HCT116 (cell line): ENCODE data around the gene HIVEP3. TPM values are rescaled to one million over a fixed set of nuclear protein-coding genes. Genes with fewer than 3 reads are reported as not detected.

Experiments used
- ATAC-seq: fragments of 200-7000 bp; cut with Tn5 transposase; 2 replicates; pipeline ENCODE4 v1.9.1; 2020; ENCODE audit warnings: mild to moderate bottlenecking, moderate library complexity
- BruUV-seq: library from RNA; stranded (reverse); fragments of 400-500 nt; replicated peaks from 2 replicates; lab custom pipeline; 2021; lab: Mats Ljungman, UMichigan
- CTCF ChIA-PET: fragments of 300-600 bp; sonication (Branson Sonifier 250); formaldehyde crosslinking; loops from one replicate; lab custom pipeline; 2021; ENCODE audit warnings: antibody characterized with exemption; lab: Charles Lee
- POLR2A ChIA-PET: fragments of 300-600, 350-600 bp; sonication (Branson Sonifier 250); formaldehyde crosslinking; loops from one replicate; lab custom pipeline; 2021; ENCODE audit warnings: antibody characterized with exemption; lab: Charles Lee
- RAD21 ChIA-PET, 2 experiments: fragments of 300-600 bp; sonication (Branson Sonifier 250); formaldehyde crosslinking; loops; one replicate each; lab custom pipeline; 2023; ENCODE audit warnings: low total read pairs in 2 of 2; ENCODE audit not compliant: uncharacterized antibody in 2 of 2, unreplicated experiment in 2 of 2, low non-redundant PET in 1 of 2; lab: Charles Lee
- DNase-seq: peaks from one replicate; pipeline ENCODE4 v3.0.0-alpha.2; 2010; ENCODE audit warnings: low read depth, low spot score
- H2AFZ ChIP-seq: fragments of 200-600 bp; shearing (Covaris generic), sonication (generic); 2 replicates; pipeline ENCODE4 v1.6.1; 2017; ENCODE audit warnings: low read depth, mixed run types, mixed read lengths, antibody characterized with exemption, low read length; ENCODE audit not compliant: poor library complexity, severe bottlenecking
- H3K27ac ChIP-seq: 2 replicates; pipeline ENCODE4 v1.5.1; 2012; ENCODE audit warnings: low read depth, low read length
- H3K27me3 ChIP-seq: fragments of 200-600 bp; sonication (generic); 2 replicates; pipeline ENCODE4 v1.6.1; 2016; ENCODE audit warnings: mixed run types, low read length, mixed read lengths; ENCODE audit not compliant: insufficient read depth
- H3K36me3 ChIP-seq, 2 experiments: fragments of 200-500 bp in 1 of 2; fragments of 200-600 bp in 1 of 2; sonication (Bioruptor generic) in 1 of 2; sonication (generic) in 1 of 2; 2 replicates each; pipeline versions ENCODE4 v1.5.1 to v1.6.1; 2014 to 2016; ENCODE audit warnings: low read length in 2 of 2, inconsistent platforms in 1 of 2, mixed read lengths in 1 of 2, mixed run types in 1 of 2; ENCODE audit not compliant: insufficient read depth in 2 of 2, control insufficient read depth in 1 of 2
- H3K4me1 ChIP-seq, 2 experiments: fragments of 200-600 bp in 1 of 2; sonication (generic) in 1 of 2; 2 replicates each; pipeline versions ENCODE4 v1.5.1 to v1.6.1; 2012 to 2017; ENCODE audit warnings: low read length in 2 of 2, inconsistent platforms in 1 of 2, mild to moderate bottlenecking in 1 of 2, mixed read lengths in 1 of 2, mixed run types in 1 of 2, moderate library complexity in 1 of 2; ENCODE audit not compliant: insufficient read depth in 2 of 2, control insufficient read depth in 1 of 2
- H3K4me2 ChIP-seq: fragments of 200-600 bp; sonication (generic); 2 replicates; pipeline ENCODE4 v1.6.1; 2017; ENCODE audit warnings: mixed run types, low read length, mixed read lengths
- H3K4me3 ChIP-seq, 2 experiments: fragments of 200-600 bp in 1 of 2; sonication (generic) in 1 of 2; replicated peaks in 1 of 2; 2 replicates each; pipeline ENCODE4 v1.5.1; 2011 to 2016; ENCODE audit warnings: low read length in 2 of 2, control low read depth in 1 of 2, low read depth in 1 of 2, mild to moderate bottlenecking in 1 of 2, mixed read lengths in 1 of 2, mixed run types in 1 of 2
- H3K79me2 ChIP-seq: fragments of 200-600 bp; sonication (generic); 2 replicates; pipeline ENCODE4 v1.6.1; 2017; ENCODE audit warnings: mild to moderate bottlenecking, mixed run types, low read length, moderate library complexity, mixed read lengths; ENCODE audit not compliant: insufficient read depth
- H3K9ac ChIP-seq: fragments of 200-600 bp; sonication (generic); 2 replicates; pipeline ENCODE4 v1.6.1; 2016; ENCODE audit warnings: low read length, mixed read lengths
- H3K9me2 ChIP-seq: fragments of 200-600 bp; sonication (generic), shearing (Covaris generic); 2 replicates; pipeline ENCODE4 v1.6.1; 2017; ENCODE audit warnings: mixed run types, mild to moderate bottlenecking, moderate library complexity; ENCODE audit not compliant: insufficient read depth
- H3K9me3 ChIP-seq, 2 experiments: fragments of 200-500 bp in 1 of 2; fragments of 200-600 bp in 1 of 2; sonication (Bioruptor generic) in 1 of 2; sonication (generic) in 1 of 2; 2 replicates each; pipeline ENCODE4 v1.6.1; 2014 to 2017; ENCODE audit warnings: low read length in 2 of 2, mixed read lengths in 2 of 2, inconsistent platforms in 1 of 2, low read depth in 1 of 2, mild to moderate bottlenecking in 1 of 2, mixed run types in 1 of 2, moderate library complexity in 1 of 2; ENCODE audit not compliant: control insufficient read depth in 1 of 2, insufficient read depth in 1 of 2
- H4K20me1 ChIP-seq: fragments of 200-600 bp; sonication (generic), shearing (Covaris generic); 2 replicates; pipeline ENCODE4 v1.6.1; 2017; ENCODE audit warnings: mixed run types, mild to moderate bottlenecking, moderate library complexity; ENCODE audit not compliant: insufficient read depth
- CBX3 ChIP-seq: IDR thresholded peaks from 2 replicates; pipeline ENCODE4 v1.6.1; 2012; ENCODE audit warnings: low read depth
- ELF1 ChIP-seq: IDR thresholded peaks from 2 replicates; pipeline ENCODE4 v1.6.1; 2012; ENCODE audit warnings: low read depth, borderline replicate concordance
- JUND ChIP-seq: IDR thresholded peaks from 2 replicates; pipeline ENCODE4 v1.6.1; 2012
- RAD21 ChIP-seq: IDR thresholded peaks from 2 replicates; pipeline ENCODE4 v1.6.1; 2012; ENCODE audit warnings: low read depth, mild to moderate bottlenecking
- SP1 ChIP-seq: IDR thresholded peaks from 2 replicates; pipeline ENCODE4 v1.6.1; 2012; ENCODE audit warnings: low read depth
- SRF ChIP-seq: IDR thresholded peaks from 2 replicates; pipeline ENCODE4 v1.6.1; 2012; ENCODE audit warnings: low read depth
- YY1 ChIP-seq: IDR thresholded peaks from 2 replicates; pipeline ENCODE4 v1.6.1; 2011; ENCODE audit warnings: low read length, low read depth, moderate library complexity, mild to moderate bottlenecking; ENCODE audit not compliant: insufficient replicate concordance; ENCODE audit errors: extremely low read depth
- ZFX ChIP-seq: fragments of 450-650 bp; IDR thresholded peaks from 2 replicates; pipeline ENCODE4 v1.6.1; 2017
- intact Hi-C: fragments of 100-400 bp; cut with micrococcal nuclease; formaldehyde crosslinking; loops from 2 replicates; pipeline ENCODE4 v1.10.0; 2022
- total RNA-seq: library from RNA; stranded (reverse); gene quantifications from one replicate; pipeline ENCODE4 v1.2.1, GENCODE V29; 2021; ENCODE audit not compliant: unreplicated experiment
- TF ChIP-seq, protein P1 (sequence below): IDR thresholded peaks from 2 replicates; pipeline ENCODE4 v1.6.1; 2011; ENCODE audit warnings: mild to moderate bottlenecking, low read length, moderate library complexity; ENCODE audit not compliant: insufficient replicate concordance; ENCODE audit errors: extremely low read depth
- TF ChIP-seq, protein P2 (sequence below): IDR thresholded peaks from 2 replicates; pipeline ENCODE4 v1.6.1; 2012; ENCODE audit warnings: low read depth
- TF ChIP-seq, protein P3 (sequence below), 3 experiments: fragments of 200-600 bp in 1 of 3; sonication (generic) in 1 of 3; IDR thresholded peaks in 2 of 3; conservative IDR thresholded peaks in 1 of 3; 2 replicates each; pipeline ENCODE4 v1.5.1; 2012 to 2017; ENCODE audit warnings: low read depth in 2 of 3, low read length in 2 of 3, antibody characterized with exemption in 1 of 3, borderline replicate concordance in 1 of 3, control low read depth in 1 of 3, mild to moderate bottlenecking in 1 of 3, mixed read lengths in 1 of 3, mixed run types in 1 of 3, moderate library complexity in 1 of 3; ENCODE audit not compliant: insufficient read depth in 1 of 3

HIVEP3 gene
- total RNA-seq, 1 experiment from 2014 or later: 7.1 TPM

DNA sequence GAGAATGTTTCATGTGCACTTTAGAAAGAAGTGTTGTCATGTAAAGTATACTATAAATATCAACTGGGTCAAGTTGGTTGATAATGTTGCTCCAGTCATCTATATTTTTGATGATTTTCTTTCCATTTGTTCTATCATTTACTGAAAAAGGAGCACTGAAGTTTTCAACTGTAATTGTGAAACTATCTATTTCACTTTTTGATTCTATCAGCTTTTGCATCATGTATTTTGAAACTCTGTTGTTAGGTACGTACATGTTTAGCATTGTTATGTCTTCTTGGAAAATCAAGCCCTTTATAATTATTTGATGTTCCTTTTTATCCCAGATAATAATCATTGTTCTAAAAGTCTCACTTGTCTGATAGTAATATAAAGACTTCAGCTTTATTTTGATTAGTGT, 14.4 kb upstream of the HIVEP3 start:
- ChIA-PET POLR2A (no interaction called here), CTCF (no interaction called here), RAD21 (no interaction called here)
- Histone ChIP-seq H3K27me3 (no peaks in the 10 kb centered on the region), H3K4me3 (no peak overlapping the region), H4K20me1 (no peaks in the 10 kb centered on the region), H3K36me3 (no peaks in the 10 kb centered on the region), H3K4me1 (peaks cover 15 to 16% of the 10 kb centered on the region in 2 experiments), H3K9ac (no peak overlapping the region), H3K9me3 (no peaks in the 10 kb centered on the region; a peak in 1 of 4 replicates), H3K4me2 (no peak overlapping the region), H3K79me2 (no peaks in the 10 kb centered on the region), H3K9me2 (no peaks in the 10 kb centered on the region), H3K27ac (no peak overlapping the region), H2AFZ (no peak overlapping the region)
- no peak for TF ChIP-seq JUND
- no peak for TF ChIP-seq CBX3
- TF ChIP-seq RAD21: no peak
- TF ChIP-seq, protein P1, sequence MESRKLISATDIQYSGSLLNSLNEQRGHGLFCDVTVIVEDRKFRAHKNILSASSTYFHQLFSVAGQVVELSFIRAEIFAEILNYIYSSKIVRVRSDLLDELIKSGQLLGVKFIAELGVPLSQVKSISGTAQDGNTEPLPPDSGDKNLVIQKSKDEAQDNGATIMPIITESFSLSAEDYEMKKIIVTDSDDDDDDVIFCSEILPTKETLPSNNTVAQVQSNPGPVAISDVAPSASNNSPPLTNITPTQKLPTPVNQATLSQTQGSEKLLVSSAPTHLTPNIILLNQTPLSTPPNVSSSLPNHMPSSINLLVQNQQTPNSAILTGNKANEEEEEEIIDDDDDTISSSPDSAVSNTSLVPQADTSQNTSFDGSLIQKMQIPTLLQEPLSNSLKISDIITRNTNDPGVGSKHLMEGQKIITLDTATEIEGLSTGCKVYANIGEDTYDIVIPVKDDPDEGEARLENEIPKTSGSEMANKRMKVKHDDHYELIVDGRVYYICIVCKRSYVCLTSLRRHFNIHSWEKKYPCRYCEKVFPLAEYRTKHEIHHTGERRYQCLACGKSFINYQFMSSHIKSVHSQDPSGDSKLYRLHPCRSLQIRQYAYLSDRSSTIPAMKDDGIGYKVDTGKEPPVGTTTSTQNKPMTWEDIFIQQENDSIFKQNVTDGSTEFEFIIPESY: no peak
- no peak for TF ChIP-seq ELF1
- TF ChIP-seq ZFX: no peak
- TF ChIP-seq SRF: no peak
- TF ChIP-seq, protein P2, sequence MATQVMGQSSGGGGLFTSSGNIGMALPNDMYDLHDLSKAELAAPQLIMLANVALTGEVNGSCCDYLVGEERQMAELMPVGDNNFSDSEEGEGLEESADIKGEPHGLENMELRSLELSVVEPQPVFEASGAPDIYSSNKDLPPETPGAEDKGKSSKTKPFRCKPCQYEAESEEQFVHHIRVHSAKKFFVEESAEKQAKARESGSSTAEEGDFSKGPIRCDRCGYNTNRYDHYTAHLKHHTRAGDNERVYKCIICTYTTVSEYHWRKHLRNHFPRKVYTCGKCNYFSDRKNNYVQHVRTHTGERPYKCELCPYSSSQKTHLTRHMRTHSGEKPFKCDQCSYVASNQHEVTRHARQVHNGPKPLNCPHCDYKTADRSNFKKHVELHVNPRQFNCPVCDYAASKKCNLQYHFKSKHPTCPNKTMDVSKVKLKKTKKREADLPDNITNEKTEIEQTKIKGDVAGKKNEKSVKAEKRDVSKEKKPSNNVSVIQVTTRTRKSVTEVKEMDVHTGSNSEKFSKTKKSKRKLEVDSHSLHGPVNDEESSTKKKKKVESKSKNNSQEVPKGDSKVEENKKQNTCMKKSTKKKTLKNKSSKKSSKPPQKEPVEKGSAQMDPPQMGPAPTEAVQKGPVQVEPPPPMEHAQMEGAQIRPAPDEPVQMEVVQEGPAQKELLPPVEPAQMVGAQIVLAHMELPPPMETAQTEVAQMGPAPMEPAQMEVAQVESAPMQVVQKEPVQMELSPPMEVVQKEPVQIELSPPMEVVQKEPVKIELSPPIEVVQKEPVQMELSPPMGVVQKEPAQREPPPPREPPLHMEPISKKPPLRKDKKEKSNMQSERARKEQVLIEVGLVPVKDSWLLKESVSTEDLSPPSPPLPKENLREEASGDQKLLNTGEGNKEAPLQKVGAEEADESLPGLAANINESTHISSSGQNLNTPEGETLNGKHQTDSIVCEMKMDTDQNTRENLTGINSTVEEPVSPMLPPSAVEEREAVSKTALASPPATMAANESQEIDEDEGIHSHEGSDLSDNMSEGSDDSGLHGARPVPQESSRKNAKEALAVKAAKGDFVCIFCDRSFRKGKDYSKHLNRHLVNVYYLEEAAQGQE: no peak
- no peak for TF ChIP-seq YY1
- TF ChIP-seq, protein P3, sequence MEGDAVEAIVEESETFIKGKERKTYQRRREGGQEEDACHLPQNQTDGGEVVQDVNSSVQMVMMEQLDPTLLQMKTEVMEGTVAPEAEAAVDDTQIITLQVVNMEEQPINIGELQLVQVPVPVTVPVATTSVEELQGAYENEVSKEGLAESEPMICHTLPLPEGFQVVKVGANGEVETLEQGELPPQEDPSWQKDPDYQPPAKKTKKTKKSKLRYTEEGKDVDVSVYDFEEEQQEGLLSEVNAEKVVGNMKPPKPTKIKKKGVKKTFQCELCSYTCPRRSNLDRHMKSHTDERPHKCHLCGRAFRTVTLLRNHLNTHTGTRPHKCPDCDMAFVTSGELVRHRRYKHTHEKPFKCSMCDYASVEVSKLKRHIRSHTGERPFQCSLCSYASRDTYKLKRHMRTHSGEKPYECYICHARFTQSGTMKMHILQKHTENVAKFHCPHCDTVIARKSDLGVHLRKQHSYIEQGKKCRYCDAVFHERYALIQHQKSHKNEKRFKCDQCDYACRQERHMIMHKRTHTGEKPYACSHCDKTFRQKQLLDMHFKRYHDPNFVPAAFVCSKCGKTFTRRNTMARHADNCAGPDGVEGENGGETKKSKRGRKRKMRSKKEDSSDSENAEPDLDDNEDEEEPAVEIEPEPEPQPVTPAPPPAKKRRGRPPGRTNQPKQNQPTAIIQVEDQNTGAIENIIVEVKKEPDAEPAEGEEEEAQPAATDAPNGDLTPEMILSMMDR (IDR thresholded peaks at IDR 0.05 in 2 of 3, conservative IDR thresholded peaks at IDR 0.05 in 1 of 3; ENCODE audit: borderline replicate concordance in 1 of 3, insufficient read depth in 1 of 3, low read depth in 2 of 3, low read length in 2 of 3): no peak
- TF ChIP-seq SP1: no peak
- DNase-seq: no peak
- no TSS peak for BruUV-seq
- no peak for ATAC-seq
- intact Hi-C loops: no loop called here
